GM19452 (cell line): ENCODE measurements around the gene RPA4.
"Not testable (repeated sequence)": the region's sequence is repeated elsewhere in the genome, so short reads cannot be mapped to it uniquely, and the experiment has no call there.

Experiments
- ATAC-seq: cut with Tn5 transposase; IDR thresholded peaks from one replicate; pipeline ENCODE4 v1.9.1; 2021; ENCODE audit not compliant: unreplicated experiment

RPA4 gene, protein sequence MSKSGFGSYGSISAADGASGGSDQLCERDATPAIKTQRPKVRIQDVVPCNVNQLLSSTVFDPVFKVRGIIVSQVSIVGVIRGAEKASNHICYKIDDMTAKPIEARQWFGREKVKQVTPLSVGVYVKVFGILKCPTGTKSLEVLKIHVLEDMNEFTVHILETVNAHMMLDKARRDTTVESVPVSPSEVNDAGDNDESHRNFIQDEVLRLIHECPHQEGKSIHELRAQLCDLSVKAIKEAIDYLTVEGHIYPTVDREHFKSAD

DNA sequence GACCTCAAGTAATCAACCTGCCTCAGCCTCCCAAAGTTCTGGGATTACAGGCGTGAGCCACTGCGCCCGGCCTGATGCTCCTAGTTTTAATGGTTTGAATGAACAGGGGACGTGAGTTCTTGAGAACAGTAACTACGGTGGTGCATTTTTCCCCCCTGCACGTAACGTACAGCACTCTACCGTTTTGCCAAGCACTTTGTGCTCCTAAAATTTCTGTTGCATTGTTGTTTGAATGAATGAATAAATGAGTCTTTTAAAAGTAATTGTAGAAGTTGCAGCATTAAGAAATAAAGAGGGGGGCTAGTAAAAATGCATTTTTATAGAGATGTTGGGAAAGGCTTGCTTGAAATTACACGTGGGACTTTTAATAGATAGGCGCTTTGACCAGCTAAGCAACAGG, at the start of gene RPA4:
TSS of gene RPA4 (plus strand) at position 301 of the 400 bp plus-strand sequence. CDS start 403 bp downstream, outside the sequence.
- no peak for ATAC-seq

DNA sequence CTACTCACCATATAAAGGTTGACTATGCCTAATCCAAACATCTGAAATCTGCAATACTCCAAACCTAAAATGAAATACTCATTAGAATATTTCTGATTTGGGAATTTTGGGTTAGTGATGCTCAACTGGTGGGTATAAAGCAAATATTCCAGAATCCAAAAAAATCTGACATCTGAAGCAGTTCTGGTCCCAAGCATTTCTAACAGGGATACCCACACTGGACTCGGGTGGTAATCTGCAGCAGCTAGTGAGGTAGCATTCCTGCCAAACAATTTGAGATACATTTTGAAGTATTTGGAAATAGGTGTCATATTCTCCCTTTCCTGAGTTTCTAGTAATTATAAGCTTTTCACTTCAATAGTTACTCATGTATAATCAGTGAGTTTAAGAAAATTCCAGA, 49.6 kb upstream of the RPA4 start:
- no peak for ATAC-seq

DNA sequence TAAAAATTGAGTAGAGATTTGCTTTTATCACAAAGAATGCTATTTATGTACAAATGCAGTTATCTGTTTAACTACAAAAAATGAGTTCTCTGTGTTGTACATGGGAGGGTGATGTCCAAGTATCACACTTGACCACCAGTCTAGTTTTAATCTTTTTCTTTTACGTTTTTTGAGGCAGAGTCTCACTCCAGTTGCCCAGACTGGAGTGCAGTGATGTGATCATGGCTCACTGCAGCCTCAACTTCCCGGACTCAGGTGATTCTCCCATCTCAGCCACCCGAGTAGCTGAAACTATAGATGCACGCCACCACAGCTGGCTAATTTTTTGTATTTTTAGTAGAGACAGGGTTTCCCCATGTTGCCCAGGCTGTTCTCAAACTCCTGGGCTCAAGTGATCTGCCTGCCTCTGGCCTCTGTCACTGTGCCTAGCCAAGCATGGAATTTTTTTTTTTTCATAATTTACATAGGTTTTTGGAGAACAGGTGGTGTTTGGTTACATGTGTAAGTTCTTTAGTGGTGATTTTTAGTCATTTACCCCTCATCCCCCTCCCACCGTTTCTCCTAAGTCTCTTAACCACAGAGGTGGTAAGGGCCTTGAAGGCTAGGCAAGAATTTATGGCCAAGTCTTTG, 47.9 kb upstream of the RPA4 start:
- ATAC-seq, result peak; percentile 88

DNA sequence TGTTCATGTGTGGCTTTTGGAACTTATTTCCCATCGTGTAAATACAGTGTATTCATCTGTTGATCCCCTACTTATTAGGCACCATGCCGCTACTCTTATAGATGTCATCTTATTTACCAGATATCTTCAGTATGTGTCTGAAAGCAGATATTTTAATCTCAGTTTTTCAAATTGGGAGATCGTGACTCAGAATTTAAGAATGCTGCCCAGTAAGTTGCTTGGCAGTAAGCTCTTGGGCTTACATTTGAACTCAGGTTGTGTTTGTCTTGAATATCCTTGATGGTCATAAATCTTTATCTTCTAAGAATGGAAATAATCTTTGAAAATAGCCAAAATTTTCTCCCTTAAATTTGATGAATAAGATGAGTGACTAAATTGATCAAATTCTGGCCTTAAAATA, 45.9 kb upstream of the RPA4 start:
- no peak for ATAC-seq

DNA sequence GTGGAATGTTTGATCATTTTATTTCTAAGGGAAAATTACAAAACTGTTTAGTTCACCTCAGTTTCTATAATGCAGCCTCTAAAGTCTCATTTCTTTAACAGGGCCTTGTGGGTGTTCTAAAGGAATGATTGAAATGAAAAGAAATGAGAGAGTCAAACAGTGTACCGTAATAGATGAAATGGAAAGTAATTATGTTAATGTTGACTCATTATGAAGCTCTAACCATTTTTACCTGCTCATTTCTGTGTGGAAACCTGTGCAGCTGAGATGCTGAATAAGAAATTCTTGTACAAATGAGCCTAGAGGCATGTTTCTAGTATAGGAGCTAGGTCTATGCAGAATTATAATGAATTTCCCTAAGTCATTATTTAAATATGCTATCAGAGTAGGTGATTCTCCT, 45.2 kb upstream of the RPA4 start:
- ATAC-seq, result no peak

DNA sequence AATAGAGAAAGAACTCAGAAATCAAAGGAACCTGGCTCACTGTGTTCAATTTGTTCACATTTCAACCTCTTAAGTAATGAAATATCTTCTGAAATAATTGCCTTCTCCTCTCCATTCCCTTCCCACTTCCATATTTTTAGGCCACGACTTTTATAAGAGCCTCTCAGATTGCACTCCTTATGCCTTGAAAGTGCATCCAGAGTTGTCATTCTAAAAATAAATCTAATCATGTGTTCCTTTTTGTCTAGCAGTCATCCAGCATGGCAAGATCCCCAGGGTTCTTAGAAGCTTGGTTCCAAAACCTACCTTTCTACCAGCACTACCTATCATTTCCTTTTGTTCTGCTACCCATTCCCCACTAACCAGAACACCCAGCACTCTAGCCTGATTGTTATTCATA, 42.4 kb upstream of the RPA4 start:
- ATAC-seq, result no peak

DNA sequence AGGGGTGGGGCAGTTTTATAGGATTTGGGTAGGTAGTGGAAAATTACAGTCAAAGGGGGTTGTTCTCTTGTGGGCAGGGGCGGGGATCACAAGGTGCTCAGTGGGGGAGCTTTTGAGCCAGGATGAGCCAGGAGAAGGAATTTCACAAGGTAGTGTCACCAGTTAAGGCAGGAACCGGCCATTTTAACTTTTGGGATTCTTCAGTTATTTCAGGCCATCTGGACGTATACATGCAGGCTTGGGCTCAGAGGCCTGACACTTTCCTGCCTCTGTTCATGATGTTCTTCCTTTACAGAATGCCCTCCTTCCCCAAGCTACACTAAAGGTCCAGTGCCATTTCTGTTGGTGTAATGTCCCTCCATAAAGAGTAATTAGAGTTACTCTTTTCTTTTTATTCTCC, 41.8 kb upstream of the RPA4 start:
- ATAC-seq, result not testable (repeated sequence)

DNA sequence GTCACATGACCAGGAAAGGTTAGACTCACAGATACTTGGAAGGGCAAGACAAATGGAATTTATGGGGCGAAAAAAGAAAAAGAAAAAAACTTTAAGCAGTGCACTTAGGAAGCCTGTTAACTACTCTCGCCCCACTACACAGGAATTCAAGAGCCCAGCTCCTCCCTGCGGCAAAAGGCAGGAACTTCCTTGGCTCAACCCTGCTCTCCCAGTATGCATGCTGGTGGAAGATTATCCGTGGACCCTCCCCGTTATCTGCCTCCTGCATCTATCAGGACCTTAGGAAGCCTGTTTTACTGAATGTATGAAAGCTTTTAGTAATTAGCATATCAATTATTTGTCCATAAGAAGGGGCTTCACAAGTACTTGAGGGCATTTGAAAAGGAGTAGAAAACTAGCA, 40.1 kb upstream of the RPA4 start:
- no peak for ATAC-seq

DNA sequence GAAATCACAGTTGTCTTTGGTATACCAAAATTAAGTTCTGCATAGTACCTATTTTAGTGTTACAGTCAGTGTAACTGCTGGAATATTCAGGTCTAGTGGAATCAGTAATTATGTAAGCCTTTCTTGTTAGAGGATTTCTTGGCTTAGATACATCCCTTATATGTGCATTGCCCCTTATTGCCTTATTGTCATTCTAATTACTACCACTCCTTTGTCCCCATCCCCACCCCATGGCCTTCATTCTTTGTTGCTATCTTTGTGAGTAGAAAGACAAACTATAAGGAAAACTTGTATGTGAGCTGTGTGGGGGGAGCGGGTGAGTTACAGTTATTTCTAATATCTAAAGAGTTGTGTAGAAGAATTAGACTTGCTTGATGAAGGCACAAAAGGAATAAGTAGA, 36.9 kb upstream of the RPA4 start:
- ATAC-seq, result no peak

DNA sequence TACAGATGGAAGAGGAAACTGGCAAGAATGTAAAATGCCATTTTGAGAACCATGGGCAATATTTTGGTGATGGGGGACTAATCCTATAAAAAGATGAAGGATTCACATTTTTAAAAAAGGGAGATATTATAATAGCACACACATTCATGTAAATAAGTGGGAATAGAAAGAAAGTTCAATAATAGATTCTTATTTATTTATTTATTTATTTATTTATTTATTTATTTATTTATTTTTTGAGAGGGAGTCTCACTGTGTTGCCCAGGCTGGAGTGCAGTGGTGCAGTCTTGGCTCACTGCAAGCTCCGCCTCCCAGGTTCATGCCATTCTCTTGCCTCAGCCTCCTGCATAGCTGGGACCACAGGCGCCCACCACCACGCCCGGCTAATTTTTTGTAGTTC, 24.3 kb upstream of the RPA4 start:
- not testable (repeated sequence) for ATAC-seq

DNA sequence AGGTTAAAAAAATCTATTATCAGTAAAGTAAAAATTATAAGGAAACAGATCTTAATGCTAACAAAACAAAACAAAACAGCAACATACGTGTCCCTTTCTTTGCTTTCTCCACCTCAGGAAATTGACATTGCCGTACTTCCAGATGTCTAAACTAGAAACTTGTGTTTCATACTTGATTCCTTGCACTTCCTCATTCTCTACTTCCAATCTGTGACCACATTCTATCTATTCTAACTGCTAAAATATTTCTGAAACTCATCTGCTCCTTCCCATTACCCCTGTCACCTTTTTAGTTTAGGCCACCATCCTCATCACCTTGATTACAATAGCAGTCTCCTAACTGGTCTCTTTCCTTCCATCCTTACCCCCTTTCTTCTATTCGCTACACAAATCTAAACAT, 22.5 kb upstream of the RPA4 start:
- ATAC-seq, result peak; percentile 67

DNA sequence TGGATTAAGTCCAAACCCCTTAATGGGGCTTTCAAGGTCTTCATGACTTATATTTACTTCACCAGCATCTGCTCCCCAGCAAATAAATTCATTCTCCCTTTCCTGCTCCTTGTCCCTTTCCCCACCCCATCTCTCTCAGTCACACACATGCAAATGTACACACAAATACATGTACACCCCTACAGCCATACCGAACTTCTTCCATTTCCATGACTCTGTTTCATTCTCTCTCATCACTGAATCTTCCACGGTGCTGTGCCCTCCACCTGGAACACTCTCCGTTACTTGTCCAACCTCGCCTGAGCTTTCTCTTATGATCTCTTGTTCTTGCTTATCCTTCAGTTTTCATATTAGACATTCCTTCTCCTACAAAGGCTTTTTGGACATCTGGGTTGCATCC, 22.0 kb upstream of the RPA4 start:
- ATAC-seq, result no peak

DNA sequence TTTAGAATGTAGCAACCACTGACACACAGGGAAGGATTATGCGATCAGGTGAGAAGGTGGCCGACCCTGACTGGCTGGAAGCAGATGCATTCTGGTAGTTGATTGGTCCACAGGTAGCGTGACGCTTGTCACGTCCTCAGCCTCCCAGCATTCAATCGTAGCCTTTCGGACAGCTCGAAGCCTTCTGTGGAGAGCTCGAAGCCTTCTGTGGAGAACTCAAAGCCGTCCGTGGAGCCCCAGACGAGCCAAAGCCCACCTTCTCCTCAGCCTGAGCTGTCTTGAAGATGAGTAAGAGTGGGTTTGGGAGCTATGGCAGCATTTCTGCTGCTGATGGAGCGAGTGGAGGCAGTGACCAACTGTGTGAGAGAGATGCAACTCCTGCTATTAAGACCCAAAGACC, 319 bp downstream of the RPA4 start:
- no peak for ATAC-seq

DNA sequence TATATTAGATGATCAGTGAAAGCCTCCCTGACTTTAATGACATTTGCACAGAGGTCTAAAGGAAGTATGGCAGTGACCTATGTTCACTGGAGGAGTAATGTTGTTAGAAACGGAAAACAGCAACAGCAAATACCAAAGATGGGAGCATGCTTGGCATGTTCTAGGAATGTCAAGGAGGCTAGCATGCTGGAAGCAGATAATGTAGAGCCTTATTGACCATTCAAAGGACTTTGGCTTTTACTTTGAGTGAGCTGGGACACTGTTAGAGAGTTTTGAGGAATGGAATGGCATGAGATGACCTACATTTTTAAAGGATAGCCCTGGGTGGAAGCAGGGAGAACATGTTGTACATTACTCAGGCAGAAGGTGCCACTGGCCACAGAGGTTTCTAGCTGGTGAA, 6.0 kb downstream of the RPA4 start:
- ATAC-seq, result no peak

DNA sequence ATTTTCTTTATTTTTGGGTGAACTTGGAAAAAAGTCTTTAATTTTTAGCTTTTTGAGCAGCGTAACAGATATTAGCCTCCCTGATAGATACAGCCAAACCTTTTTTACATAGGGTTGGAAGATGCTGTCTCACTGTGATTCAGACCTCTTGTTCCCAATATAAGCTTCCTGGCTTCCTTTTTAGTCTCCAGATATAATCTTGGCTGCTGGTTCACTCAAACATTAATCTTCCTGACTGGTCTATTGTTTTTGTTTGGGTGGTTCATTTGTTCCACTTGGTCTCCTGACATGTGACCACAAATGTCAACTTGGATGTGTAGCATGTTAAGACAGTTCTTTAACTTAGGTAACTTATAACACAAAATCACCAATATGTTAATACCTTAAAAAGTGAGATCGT, 23.0 kb downstream of the RPA4 start:
- ATAC-seq, result no peak

DNA sequence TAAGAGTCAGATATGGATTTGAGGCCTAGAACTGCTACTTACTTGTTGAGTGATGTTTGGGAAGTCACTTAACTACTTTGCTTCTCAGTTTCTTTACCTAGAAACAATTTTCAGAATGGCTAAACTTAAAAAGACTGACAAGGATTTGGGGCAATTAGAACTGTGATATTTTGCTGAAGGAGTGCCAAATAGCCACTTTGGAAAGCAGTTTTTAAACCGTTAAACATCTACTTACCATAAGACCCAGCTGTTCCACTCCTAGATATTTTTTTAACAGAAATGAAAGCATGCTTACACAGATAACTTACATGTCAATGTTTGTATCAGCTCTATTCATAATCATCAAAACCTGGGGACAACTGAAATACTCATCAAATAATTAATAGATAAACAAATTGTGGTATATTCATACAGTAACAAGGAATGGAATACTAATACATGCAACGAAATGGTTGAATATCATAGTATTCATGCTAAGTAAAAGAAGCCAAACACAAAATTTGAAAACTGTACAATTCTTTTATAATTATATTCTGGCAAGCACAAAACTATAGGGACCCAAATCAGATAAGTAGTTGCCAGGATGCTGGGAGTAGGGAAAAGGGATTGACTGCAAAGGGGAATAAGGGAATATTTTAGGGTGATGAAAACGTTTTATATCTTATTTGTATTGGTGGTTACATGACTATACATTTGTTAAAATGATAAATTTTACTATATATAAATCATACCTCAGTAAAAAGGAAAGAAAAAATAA, 24.0 kb downstream of the RPA4 start:
- no peak for ATAC-seq

DNA sequence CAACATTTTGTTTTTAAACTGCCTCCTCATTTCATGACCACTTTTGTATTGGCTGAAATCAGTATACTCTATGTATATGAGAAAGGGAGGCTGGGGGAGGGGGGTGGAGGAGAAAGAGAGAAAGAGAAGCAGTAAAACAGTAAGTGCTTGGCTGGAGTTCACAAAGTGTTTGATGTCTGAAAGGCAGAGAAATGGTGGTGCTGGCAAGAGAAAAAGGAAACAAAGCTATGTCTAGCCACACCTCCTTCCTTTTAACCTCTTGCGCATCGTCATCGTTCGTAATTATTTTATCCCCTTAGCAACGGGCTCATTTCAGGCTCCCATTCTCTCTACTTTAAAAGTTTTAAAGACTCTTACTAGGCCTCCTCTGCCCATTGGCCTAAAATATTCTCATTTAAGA, 25.6 kb downstream of the RPA4 start:
- ATAC-seq, result no peak

DNA sequence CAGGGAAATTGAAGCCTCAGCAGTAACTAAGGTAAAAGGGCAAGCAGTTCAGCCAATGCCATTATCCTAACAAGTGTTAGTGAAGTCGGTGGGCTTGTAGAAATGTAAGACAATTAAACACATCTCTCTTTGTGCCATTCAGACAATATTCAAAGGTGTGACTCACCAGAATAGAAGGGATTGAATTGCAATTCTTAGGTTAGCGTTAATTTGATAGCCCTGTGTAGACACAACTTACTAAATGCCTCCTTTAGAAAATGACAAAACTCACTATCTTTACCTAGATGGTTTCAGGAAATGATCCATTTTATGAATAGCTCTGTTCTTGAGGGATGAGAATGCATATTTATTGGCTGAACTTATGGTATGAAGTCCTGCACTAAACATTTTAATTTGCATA, 35.2 kb downstream of the RPA4 start:
- no peak for ATAC-seq

DNA sequence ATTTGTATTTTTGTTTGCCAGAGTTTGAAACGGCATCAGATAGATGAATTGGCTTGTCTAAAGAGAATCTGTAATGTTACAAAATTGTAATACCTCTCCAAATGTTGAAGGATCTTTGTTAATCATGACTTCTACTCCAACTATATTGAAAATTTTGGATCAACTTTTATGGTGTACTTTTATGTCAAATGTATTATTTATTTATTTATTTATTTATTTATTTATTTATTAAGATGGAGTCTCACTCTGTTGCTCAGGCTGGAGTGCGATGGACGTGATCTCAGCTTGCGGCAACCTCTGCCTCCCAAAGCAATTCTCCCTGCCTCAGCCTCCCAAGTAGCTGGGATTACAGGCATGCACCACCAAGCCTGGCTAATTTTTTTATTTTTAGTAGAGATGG, 36.0 kb downstream of the RPA4 start:
- ATAC-seq, result no peak

DNA sequence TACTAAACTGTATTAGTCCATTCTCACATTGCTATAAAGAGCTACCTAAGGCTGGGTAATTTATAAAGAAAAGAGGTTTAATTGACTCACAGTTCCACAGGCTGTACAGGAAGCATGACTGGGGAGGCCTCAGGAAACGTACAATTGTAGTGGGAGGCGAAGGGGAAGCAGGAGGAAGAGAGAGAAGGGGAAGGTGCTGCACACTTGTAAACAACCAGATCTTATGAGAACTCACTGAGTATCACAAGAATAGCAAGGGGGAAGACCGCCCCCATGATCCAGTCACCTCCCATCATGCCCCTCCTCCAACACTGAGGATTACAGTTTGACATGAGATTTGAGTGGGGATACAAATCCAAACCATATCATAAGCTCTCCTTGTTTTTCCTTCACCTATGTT, 40.9 kb downstream of the RPA4 start:
- ATAC-seq, result no peak

DNA sequence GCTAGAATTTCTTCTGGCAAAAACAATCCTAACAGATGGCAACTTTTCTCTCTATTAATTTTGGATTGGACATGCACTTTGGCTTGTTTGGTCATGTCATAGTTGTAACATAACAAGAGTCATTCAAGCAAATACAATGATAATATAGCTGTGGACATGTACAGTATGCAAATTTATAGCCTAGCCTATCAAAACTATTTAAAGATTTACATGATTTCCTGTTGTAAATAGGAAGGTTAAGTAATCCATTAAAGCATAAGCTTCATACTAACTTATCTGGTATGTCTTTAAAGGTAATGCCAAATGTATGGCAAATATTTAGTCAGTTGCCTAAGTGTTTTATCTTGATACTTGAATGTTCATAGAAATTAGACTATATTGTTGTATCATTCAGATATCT, 45.3 kb downstream of the RPA4 start:
- ATAC-seq, result no peak
